OCI-LY3 (cell line): ENCODE data around the gene CCDC43.

ENCODE experiments used
- H2AFZ ChIP-seq: fragments of 200-600, 300-600 bp; shearing (Covaris generic); 2 replicates; pipeline ENCODE4 v1.6.0; 2014; ENCODE audit warnings: antibody characterized with exemption, low read depth, low read length
- H3K27ac ChIP-seq: fragments of 200-600, 300-600 bp; sonication (generic); 2 replicates; pipeline ENCODE4 v1.5.1; 2014; ENCODE audit warnings: mild to moderate bottlenecking, low read length, moderate library complexity, mixed read lengths
- H3K27me3 ChIP-seq: fragments of 200-600, 300-600 bp; sonication (generic); 2 replicates; pipeline ENCODE4 v1.6.1; 2014; ENCODE audit warnings: low read depth, low read length, mixed read lengths
- H3K36me3 ChIP-seq: fragments of 200-600, 300-600 bp; sonication (generic); replicated peaks from 2 replicates; pipeline ENCODE3; 2014; ENCODE audit warnings: low read depth, low read length, mixed read lengths
- H3K4me1 ChIP-seq: fragments of 300-600, 200-600 bp; sonication (generic); 2 replicates; pipeline ENCODE4 v1.6.1; 2014; ENCODE audit warnings: low read length, mixed read lengths
- H3K4me2 ChIP-seq: fragments of 200-600, 300-600 bp; sonication (generic); 2 replicates; pipeline ENCODE4 v1.6.1; 2014; ENCODE audit warnings: low read length, mixed read lengths
- H3K4me3 ChIP-seq: fragments of 300-600, 200-600 bp; sonication (generic); 2 replicates; pipeline ENCODE4 v1.5.1; 2014; ENCODE audit warnings: antibody characterized with exemption, mild to moderate bottlenecking, low read length, moderate library complexity
- H3K79me2 ChIP-seq: fragments of 300-600, 200-600 bp; shearing (Covaris generic); 2 replicates; pipeline ENCODE4 v1.6.1; 2014; ENCODE audit warnings: mild to moderate bottlenecking, low read length, mixed read lengths
- H3K9ac ChIP-seq: fragments of 300-600, 200-600 bp; shearing (Covaris generic); 2 replicates; pipeline ENCODE4 v1.6.0; 2014; ENCODE audit warnings: mild to moderate bottlenecking, low read length, moderate library complexity
- H3K9me3 ChIP-seq: fragments of 200-600, 300-600 bp; shearing (Covaris generic); 2 replicates; pipeline ENCODE4 v1.6.1; 2014; ENCODE audit warnings: low read length, mixed read lengths; ENCODE audit not compliant: insufficient read depth
- H4K20me1 ChIP-seq: fragments of 200-600, 300-600 bp; sonication (generic); 2 replicates; pipeline ENCODE4 v1.6.1; 2016; ENCODE audit warnings: low read length, mixed read lengths; ENCODE audit not compliant: insufficient read depth
- CTCF ChIP-seq: fragments of 200-600, 300-600 bp; sonication (generic); IDR thresholded peaks from 2 replicates; pipeline ENCODE4 v1.5.1; 2014; ENCODE audit warnings: antibody characterized with exemption, low read length, low read depth
- EZH2phosphoT487 ChIP-seq: fragments of 200-600 bp; shearing (Covaris generic); IDR thresholded peaks from 2 replicates; pipeline ENCODE4 v1.6.1; 2018; ENCODE audit warnings: antibody characterized with exemption, mixed run types, low read depth

The CCDC43 gene

GRCh38 chr17:44677136-44677535 lies 12.4 kb downstream of the CCDC43 start:
- no peaks in the 10 kb centered on the region for H3K27me3 ChIP-seq
- no peak overlapping the region for H3K4me2 ChIP-seq
- no peak overlapping the region for H3K9ac ChIP-seq
- TF ChIP-seq EZH2phosphoT487 (no peak), CTCF (no peak)
- no peaks in the 10 kb centered on the region for H3K79me2 ChIP-seq
- no peaks in the 10 kb centered on the region for H4K20me1 ChIP-seq
- no peak overlapping the region for H2AFZ ChIP-seq
- H3K4me3 ChIP-seq: no peak overlapping the region
- H3K9me3 ChIP-seq: no peaks in the 10 kb centered on the region
- H3K36me3 ChIP-seq: peaks cover 16% of the 10 kb centered on the region
- no peak overlapping the region for H3K27ac ChIP-seq
- no peaks in the 10 kb centered on the region for H3K4me1 ChIP-seq

DNA sequence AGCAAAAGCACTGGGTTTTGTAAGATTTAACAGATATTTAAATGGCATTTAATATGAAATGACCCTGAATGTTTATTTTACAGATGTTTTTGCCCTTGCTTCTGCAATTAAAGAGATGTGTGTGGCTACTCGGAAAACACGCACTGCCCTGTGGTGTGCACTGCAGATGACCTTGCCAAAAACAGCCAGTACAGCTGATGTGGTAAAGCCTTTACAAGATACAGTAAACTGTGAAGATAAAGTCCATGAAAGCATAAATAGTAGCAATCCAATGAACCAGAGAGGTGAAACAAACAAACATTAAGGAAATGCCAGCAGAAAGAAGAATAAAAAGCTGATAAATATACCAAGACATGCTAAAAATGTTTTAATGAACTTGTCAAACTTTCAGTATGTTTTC lies 15.7 kb downstream of the CCDC43 start:
- no peak overlapping the region for H3K9ac ChIP-seq
- no peak overlapping the region for H3K4me2 ChIP-seq

GRCh38 chr17:44672479-44673093 lies 17.0 kb downstream of the CCDC43 start:
- TF ChIP-seq EZH2phosphoT487 (no peak), CTCF (peak; percentile 70)
- no peak overlapping the region for H3K27ac ChIP-seq
- no peak overlapping the region for H3K4me3 ChIP-seq
- H3K27me3 ChIP-seq: no peaks in the 10 kb centered on the region
- no peaks in the 10 kb centered on the region for H3K79me2 ChIP-seq
- no peaks in the 10 kb centered on the region for H3K9me3 ChIP-seq
- no peak overlapping the region for H3K4me2 ChIP-seq
- H3K9ac ChIP-seq: no peak overlapping the region
- peaks cover under 1% of the 10 kb centered on the region for H3K36me3 ChIP-seq
- no peaks in the 10 kb centered on the region for H4K20me1 ChIP-seq
- no peaks in the 10 kb centered on the region for H3K4me1 ChIP-seq
- no peak overlapping the region for H2AFZ ChIP-seq

More for the DNA sequence above, 15.7 kb downstream of the CCDC43 start:
- no peaks in the 10 kb centered on the region for H3K4me1 ChIP-seq
- no peaks in the 10 kb centered on the region for H4K20me1 ChIP-seq
- H3K9me3 ChIP-seq: no peaks in the 10 kb centered on the region
- H2AFZ ChIP-seq: no peak overlapping the region
- H3K36me3 ChIP-seq: peaks cover 6% of the 10 kb centered on the region
- no peaks in the 10 kb centered on the region for H3K79me2 ChIP-seq
- H3K27ac ChIP-seq: no peak overlapping the region
- TF ChIP-seq CTCF (no peak), EZH2phosphoT487 (no peak)
- no peaks in the 10 kb centered on the region for H3K27me3 ChIP-seq
- no peak overlapping the region for H3K4me3 ChIP-seq

DNA sequence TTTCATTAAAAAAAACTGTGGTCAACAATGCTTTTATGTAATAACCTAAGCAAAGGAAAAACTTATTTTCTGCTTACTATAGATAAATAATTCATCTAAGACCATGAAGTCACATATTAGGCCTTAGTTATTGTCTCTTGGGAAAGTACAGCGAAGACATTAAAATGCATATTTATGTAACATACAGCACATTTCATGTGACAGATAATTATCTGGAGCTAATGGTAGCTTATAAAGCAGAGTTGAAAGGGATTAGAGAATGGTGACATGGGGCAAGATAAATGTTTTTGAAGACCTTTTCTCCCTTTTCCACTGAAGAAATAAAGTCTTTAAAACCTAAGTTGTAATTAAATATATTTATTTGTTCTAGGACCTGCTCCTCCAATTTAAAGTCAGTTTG lies 23.6 kb downstream of the CCDC43 start:
- no peak for TF ChIP-seq EZH2phosphoT487
- TF ChIP-seq CTCF: no peak
- no peaks in the 10 kb centered on the region for H4K20me1 ChIP-seq
- no peaks in the 10 kb centered on the region for H3K79me2 ChIP-seq

More for the DNA sequence above, 23.6 kb downstream of the CCDC43 start:
- Histone ChIP-seq H2AFZ (no peak overlapping the region), H3K36me3 (no peaks in the 10 kb centered on the region), H3K4me3 (no peak overlapping the region), H3K4me2 (no peak overlapping the region), H3K27ac (no peak overlapping the region), H3K4me1 (no peaks in the 10 kb centered on the region), H3K27me3 (no peaks in the 10 kb centered on the region), H3K9me3 (no peaks in the 10 kb centered on the region), H3K9ac (no peak overlapping the region)
